GM12874 (cell line): ENCODE measurements around the gene EPHA6.

Experiments
- TF ChIP-seq, protein P1 (sequence below): IDR thresholded peaks from 2 replicates; pipeline ENCODE4 v1.5.1; 2011; ENCODE audit warnings: low read depth, mild to moderate bottlenecking, control low read depth, low read length, moderate library complexity; ENCODE audit not compliant: insufficient read depth

The EPHA6 gene

DNA sequence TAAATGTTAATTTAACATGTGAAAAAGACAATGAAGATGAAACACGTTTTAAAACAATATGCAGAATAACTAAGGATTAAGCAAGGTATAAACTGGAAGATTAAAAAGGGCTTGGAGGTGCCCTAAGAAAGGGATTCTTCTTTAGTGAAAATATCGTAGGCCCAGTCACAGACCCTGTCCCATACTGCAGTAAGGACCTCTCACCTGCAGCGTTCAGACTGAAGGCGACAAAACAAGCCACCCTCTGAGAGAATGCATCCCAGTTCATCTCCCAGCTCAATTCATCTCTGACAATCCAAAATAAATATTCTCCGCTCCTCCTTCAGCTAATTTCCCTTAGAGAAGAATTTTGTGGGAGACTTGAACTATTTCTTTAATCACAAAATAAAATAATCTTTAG is 847.9 kb downstream of the EPHA6 start:
- TF ChIP-seq, protein P1, sequence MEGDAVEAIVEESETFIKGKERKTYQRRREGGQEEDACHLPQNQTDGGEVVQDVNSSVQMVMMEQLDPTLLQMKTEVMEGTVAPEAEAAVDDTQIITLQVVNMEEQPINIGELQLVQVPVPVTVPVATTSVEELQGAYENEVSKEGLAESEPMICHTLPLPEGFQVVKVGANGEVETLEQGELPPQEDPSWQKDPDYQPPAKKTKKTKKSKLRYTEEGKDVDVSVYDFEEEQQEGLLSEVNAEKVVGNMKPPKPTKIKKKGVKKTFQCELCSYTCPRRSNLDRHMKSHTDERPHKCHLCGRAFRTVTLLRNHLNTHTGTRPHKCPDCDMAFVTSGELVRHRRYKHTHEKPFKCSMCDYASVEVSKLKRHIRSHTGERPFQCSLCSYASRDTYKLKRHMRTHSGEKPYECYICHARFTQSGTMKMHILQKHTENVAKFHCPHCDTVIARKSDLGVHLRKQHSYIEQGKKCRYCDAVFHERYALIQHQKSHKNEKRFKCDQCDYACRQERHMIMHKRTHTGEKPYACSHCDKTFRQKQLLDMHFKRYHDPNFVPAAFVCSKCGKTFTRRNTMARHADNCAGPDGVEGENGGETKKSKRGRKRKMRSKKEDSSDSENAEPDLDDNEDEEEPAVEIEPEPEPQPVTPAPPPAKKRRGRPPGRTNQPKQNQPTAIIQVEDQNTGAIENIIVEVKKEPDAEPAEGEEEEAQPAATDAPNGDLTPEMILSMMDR, result no peak

GRCh38 chr3:97662762-97663161 is 848.4 kb downstream of the EPHA6 start:
- TF ChIP-seq, protein P1, result no peak

DNA sequence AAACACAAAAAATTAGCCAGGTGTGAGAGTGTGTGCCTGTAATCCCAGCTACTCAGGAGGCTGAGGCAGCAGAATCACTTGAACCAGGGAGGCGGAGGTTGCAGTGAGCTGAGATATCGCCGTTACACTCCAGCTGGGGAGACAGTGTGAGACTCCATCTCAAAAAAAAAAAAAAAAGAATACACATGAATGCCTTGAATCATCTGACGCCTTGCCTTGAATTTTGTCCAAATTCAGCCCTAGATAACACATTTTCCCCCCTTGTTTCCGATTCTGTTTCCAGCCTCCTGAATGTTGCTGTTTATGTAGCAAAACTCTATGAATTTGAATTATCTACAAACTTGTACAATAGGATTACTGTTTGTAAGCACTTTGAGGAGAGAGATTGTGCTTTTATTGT is 851.5 kb downstream of the EPHA6 start:
- TF ChIP-seq, protein P1, result no peak

- TF ChIP-seq, protein P1, result no peak
Observed at GRCh38 chr3:97670952-97671351, 856.6 kb downstream of the EPHA6 start.

DNA sequence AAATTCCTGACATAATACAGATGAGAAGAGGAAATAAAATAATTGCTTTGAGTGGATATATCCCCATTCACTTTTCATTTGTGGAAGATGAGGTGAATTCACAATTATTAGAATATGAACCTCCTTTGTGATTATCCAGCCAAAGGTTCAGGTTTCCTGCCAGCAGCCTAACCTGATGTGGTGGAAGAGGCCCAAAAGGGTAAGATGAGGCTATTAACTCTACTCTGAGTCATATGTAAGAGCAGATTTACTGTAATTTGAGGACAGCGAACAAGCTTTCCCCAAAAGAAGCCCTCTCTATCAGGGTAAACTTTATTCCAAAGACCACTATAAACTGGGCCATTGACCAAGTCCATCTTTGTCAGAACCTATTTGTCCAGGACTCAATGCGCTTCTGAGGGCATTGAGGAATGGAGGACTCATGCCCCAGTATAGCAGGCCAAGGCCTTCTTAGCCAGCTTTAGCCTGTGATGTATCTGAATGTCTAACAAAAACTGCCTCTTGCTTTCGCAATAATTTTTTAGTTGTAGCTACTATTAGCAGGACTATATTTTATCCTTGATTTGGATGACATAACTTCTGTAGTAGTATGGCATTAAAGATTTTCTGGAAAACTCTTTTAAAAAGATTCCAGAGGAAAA is 859.1 kb downstream of the EPHA6 start:
- TF ChIP-seq, protein P1, result no peak

DNA sequence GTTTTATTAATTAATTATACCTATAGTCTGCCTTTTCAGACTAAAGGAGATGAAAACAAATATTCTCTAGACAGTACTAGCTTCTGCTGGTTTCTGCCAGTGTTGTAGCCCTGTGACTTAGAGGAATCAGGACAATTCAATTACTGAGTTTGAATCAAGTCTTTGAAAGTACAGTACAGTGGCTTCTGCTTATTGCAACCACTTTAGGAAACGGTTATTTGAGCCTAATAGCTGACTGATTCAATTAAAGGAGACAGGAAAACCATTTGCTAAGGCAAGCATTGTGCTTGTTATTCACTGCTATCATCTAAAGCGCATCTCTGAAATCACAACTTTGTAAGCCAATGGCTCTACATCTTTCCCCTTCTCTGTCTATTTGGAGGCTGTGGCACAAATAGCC is 860.1 kb downstream of the EPHA6 start:
- TF ChIP-seq, protein P1, result no peak

DNA sequence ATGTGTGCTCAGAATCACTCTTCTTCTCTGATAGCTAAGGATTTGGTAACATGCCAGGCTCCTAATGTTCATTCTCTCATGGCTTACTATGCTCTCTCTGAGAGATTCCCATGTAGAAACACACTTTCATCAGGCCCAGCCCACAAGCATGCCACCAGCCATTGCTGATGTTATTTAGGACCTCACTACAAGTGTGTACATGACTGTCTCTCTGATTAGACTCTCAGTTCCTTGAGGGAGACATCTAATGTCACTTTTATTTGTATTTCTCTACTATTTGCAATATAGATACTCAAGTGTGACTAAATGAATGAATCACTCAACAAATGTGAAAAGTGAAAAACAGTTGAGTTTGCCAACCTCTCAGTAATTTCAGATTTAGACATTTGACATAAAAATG is 865.8 kb downstream of the EPHA6 start:
- TF ChIP-seq, protein P1, result no peak
